ENCODE data around the gene IGSF22. TPM values are rescaled to one million over a fixed set of nuclear protein-coding genes. Genes with fewer than 3 reads are reported as not detected.

The IGSF22 gene
- total RNA-seq, 1 donor, result 1.3 TPM

DNA sequence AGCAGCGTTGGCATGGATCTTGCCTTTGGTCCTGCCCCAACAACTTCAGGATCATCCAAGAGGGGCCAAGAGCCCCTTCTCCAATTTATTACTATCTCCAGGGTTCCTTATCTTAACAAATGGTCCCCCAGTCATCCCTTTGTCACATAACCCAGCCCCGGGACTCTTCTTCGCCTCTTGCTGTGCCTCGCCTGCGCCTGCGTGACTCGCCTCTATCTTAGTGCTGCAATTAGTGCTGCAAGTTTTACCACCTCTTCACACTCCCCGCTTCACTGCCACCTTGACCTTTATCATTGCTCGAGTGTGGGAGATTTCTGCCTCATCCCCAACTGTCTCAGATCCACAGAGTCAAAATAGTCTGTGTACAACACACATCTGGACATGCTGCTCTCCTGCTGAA lies 4.0 kb upstream of the IGSF22 start:
- H3K4me3 ChIP-seq (ENCODE audit: low read depth, low read length), result no peak overlapping the region
- no peak for DNase-seq (ENCODE audit: low read depth)
- TF ChIP-seq, protein P1, sequence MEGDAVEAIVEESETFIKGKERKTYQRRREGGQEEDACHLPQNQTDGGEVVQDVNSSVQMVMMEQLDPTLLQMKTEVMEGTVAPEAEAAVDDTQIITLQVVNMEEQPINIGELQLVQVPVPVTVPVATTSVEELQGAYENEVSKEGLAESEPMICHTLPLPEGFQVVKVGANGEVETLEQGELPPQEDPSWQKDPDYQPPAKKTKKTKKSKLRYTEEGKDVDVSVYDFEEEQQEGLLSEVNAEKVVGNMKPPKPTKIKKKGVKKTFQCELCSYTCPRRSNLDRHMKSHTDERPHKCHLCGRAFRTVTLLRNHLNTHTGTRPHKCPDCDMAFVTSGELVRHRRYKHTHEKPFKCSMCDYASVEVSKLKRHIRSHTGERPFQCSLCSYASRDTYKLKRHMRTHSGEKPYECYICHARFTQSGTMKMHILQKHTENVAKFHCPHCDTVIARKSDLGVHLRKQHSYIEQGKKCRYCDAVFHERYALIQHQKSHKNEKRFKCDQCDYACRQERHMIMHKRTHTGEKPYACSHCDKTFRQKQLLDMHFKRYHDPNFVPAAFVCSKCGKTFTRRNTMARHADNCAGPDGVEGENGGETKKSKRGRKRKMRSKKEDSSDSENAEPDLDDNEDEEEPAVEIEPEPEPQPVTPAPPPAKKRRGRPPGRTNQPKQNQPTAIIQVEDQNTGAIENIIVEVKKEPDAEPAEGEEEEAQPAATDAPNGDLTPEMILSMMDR (IDR thresholded peaks at IDR 0.05; ENCODE audit: insufficient read depth, low read depth, low read length), result no peak

DNA sequence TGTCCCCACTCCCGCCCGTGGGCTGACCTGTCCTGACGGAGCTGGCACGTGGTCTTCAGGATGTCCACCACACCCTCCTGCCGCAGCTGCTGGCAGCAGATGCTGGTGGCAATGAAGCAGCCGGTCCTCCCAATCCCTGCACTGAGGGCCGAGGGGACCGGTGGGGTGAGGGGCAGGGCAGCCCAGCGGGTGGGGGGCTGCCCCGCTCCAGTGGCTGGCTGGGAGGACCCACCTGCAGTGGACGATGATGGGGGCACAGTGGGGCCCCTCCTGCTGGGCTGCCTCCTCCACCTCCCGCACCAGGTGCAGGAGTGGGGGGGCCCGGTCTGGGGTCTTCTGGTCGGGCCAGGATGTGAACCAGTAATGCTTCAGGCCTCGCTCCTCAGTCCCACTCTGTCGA lies 3.4 kb upstream of the IGSF22 start:
- H3K4me3 ChIP-seq (ENCODE audit: low read depth, low read length), result no peak overlapping the region
- no peak for DNase-seq (ENCODE audit: low read depth)
- TF ChIP-seq, protein P1 (IDR thresholded peaks at IDR 0.05; ENCODE audit: insufficient read depth, low read depth, low read length), result no peak

DNA sequence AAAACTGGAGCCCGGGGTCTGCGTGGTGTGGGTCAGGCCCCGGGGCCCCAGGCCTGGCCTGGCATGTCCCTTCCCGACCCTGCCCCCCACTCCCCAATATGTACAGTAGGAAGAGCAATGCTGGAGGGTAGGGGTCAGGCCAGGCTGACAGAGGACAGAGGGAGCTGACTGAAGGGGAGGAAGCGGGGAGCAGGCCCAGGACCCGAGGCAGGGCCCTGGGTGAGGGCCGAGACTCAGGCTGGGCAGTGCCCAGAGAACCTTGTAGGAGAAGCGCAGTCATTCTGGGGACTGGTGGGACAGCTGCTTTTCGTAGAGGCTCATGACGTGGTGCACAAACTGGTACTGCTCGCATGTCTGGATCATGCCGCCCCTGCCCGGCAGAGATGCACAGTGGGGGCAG lies 2.7 kb upstream of the IGSF22 start:
- no peak overlapping the region for H3K4me3 ChIP-seq (ENCODE audit: low read depth, low read length)
- no peak for DNase-seq (ENCODE audit: low read depth)
- TF ChIP-seq, protein P1 (IDR thresholded peaks at IDR 0.05; ENCODE audit: insufficient read depth, low read depth, low read length), result no peak

DNA sequence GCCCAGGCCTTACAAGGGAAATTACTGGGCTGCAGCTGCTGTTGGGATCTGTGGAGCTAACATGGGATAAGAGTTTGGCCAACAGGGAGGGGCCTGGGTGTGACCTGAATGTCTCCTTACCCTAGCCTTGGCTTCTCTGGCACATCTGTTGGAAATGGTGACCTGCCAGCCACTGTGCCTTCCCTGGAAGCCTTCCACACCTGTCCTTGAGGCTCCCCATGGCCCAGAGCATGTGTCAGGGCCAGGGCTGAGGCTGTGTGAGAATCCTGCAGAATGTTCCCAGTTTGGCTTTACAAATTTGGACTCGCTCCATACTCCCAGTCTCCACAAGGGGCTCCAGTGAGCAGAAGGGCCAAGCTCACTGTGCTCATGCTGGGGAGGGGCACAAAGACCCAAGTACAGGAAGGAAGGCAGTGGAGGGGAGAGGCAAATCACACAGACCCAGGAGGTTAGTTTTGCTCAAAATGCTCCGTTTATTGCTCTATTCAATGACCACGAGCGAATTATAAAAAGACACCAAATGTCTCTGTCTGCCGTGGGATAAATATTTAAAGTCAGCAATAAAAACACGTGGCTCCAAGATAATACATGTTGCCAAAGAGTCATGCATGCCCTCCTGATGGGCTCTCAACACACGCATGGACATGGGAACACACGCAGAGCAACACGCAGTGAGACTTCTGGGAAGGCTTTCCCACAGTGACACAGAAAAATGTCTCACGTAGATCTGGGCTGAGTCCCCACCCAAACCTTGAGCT lies 1.7 kb upstream of the IGSF22 start:
- DNase-seq (ENCODE audit: low read depth), result peak; percentile 23
- no peak overlapping the region for H3K4me3 ChIP-seq (ENCODE audit: low read depth, low read length)
- TF ChIP-seq, protein P1 (IDR thresholded peaks at IDR 0.05; ENCODE audit: insufficient read depth, low read depth, low read length), result peak; percentile 90

DNA sequence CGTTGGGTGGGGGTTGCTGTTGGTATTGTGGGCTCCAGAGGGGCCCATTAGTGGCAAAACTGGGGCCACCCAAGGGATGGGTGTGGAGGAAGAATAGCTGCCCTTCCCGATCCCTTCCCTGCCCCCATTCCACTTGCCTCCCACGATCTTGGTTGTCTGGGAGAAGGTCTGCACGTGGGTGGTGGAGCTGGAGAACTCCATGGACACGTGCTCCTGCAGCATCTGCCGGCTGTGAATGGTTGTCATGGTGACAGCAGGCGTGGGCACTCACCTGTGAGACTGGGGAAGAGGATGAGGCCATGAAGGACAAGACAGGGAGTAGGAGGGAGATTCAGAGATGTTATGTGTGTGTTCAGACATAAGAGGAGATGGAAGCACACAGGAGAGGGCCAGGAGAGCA lies 2.0 kb downstream of the IGSF22 start:
- TF ChIP-seq, protein P1 (IDR thresholded peaks at IDR 0.05; ENCODE audit: insufficient read depth, low read depth, low read length), result no peak
- DNase-seq (ENCODE audit: low read depth), result no peak
- H3K4me3 ChIP-seq (ENCODE audit: low read depth, low read length), result no peak overlapping the region

DNA sequence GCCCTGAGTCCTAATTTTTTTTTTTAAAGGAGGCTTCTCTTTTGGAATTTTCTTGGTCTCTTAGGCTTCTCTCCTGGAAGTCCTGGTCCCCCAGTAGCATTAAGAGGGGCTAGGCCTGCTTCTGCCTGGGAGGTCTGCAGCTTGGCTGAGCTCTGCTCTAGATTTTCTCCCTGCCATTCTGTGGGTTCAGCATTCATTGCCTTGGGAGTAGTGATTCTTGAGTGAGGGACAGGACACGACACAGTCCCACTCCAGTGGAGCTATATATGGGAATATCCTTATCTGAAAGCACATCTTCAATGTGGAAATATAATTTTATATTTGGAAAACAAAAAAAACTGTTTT lies 3.7 kb downstream of the IGSF22 start:
- no peak for DNase-seq (ENCODE audit: low read depth)
- TF ChIP-seq, protein P1 (IDR thresholded peaks at IDR 0.05; ENCODE audit: insufficient read depth, low read depth, low read length), result no peak
- H3K4me3 ChIP-seq (ENCODE audit: low read depth, low read length), result no peak overlapping the region

Data from fibroblast of villous mesenchyme (primary cell).